ENCODE measurements around the gene SRBD1. TPM values are rescaled to one million over a fixed set of nuclear protein-coding genes. Genes with fewer than 3 reads are reported as not detected.

The SRBD1 gene
- total RNA-seq, 1 experiment from 2014 or later, result 20.6 TPM

DNA sequence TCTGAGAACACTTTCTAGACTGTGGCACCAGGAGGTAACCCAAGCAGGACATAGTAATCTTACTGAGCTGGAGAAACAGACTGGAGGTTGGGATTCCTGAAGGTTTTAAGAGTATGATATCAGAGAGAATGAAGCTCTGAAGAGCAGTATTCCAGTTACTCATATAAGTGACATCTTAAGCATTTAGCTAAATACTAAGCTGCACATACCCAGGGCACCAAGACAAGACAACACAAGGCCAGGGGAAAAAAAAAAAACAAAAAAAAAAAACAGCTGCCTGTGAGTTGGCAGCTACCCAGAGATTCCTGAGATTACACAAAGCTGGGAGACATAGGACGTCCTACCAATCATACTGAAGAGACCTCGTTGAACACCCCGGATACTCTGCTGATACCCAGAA lies 175.8 kb downstream of the SRBD1 start (continued):
- TF ChIP-seq SIN3A (IDR thresholded peaks at IDR 0.05; ENCODE audit: low read depth) (no peak), RAD21 (IDR thresholded peaks at IDR 0.05; ENCODE audit: low read depth) (no peak), TCF7L2 (IDR thresholded peaks at IDR 0.05; ENCODE audit: borderline replicate concordance, extremely low read depth, insufficient read depth, insufficient read length) (no peak)

DNA sequence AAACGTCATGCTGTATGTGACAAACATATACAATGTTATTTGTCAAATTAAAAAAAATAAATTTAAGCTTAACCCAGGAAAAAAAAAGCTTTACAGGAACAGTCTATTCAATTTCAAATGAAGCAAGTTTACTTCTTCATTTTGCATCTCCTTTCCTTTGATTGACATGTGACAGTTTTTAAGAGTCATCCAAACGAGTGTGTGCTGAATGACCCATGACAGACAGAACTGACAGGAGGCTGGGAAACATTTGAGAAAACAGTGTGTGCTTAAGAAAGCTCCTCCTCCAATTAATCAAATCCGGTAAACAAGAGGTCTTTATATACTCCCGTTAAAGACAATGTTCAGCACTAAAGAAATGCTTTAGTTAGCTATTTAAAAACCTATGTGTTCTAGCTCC lies 177.7 kb downstream of the SRBD1 start:
- Histone ChIP-seq H3K4me3 (replicated peaks in 1 of 2; ENCODE audit: low read depth in 1 of 2, low read length in 2 of 2) (no peak overlapping the region), H3K4me2 (ENCODE audit: low read length) (no peak overlapping the region), H2AFZ (ENCODE audit: low read depth, low read length, poor library complexity, severe bottlenecking) (no peak overlapping the region), H3K9ac (ENCODE audit: low read length) (no peak overlapping the region), H3K27ac (ENCODE audit: low read depth, low read length) (no peak overlapping the region), H3K4me1 (ENCODE audit: control insufficient read depth in 1 of 2, insufficient read depth in 2 of 2, low read length in 2 of 2) (no peaks in the 10 kb centered on the region), H3K9me3 (ENCODE audit: control insufficient read depth in 1 of 2, insufficient read depth in 1 of 2, low read depth in 1 of 2, low read length in 2 of 2) (no peaks in the 10 kb centered on the region), H3K27me3 (ENCODE audit: insufficient read depth, low read length) (no peaks in the 10 kb centered on the region), H3K9me2 (ENCODE audit: insufficient read depth) (no peaks in the 10 kb centered on the region), H3K79me2 (ENCODE audit: insufficient read depth, low read length) (no peaks in the 10 kb centered on the region), H4K20me1 (ENCODE audit: insufficient read depth) (0 out of 2 replicates have a peak, but pooled peaks cover 2% of the 10 kb centered on the region), H3K36me3 (ENCODE audit: control insufficient read depth in 1 of 2, insufficient read depth in 2 of 2, low read length in 2 of 2) (no peaks in the 10 kb centered on the region)
- ChIA-PET CTCF (no interaction called here), RAD21 (ENCODE audit: low non-redundant PET in 1 of 2, low total read pairs in 2 of 2, uncharacterized antibody in 2 of 2, unreplicated experiment in 2 of 2) (no interaction called here), POLR2A (no interaction called here)
- BruUV-seq (replicated peaks), result no TSS peak
- DNase-seq (ENCODE audit: low read depth, low spot score) (no peak), ATAC-seq (no peak)
- intact Hi-C loops (cut with micrococcal nuclease), result no loop called here
- TF ChIP-seq FOSL1 (IDR thresholded peaks at IDR 0.05; ENCODE audit: low read depth), result no peak
- TF ChIP-seq JUND (IDR thresholded peaks at IDR 0.05), result no peak
- TF ChIP-seq SRF (IDR thresholded peaks at IDR 0.05; ENCODE audit: low read depth), result no peak
- no peak for TF ChIP-seq TCF7L2 (IDR thresholded peaks at IDR 0.05; ENCODE audit: borderline replicate concordance, extremely low read depth, insufficient read depth, insufficient read length)
- no peak for TF ChIP-seq SIN3A (IDR thresholded peaks at IDR 0.05; ENCODE audit: low read depth)
- no peak for TF ChIP-seq RAD21 (IDR thresholded peaks at IDR 0.05; ENCODE audit: low read depth)
- no peak for TF ChIP-seq ZFX (IDR thresholded peaks at IDR 0.05)
- TF ChIP-seq EGR1 (IDR thresholded peaks at IDR 0.05; ENCODE audit: low read depth), result no peak
- TF ChIP-seq, protein P1, sequence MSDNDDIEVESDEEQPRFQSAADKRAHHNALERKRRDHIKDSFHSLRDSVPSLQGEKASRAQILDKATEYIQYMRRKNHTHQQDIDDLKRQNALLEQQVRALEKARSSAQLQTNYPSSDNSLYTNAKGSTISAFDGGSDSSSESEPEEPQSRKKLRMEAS (IDR thresholded peaks at IDR 0.05), result no peak
- TF ChIP-seq, protein P2, sequence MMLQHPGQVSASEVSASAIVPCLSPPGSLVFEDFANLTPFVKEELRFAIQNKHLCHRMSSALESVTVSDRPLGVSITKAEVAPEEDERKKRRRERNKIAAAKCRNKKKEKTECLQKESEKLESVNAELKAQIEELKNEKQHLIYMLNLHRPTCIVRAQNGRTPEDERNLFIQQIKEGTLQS (IDR thresholded peaks at IDR 0.05), result no peak
- no peak for TF ChIP-seq POLR2AphosphoS5 (IDR thresholded peaks at IDR 0.05; ENCODE audit: low read depth, low read length)
- TF ChIP-seq, protein P3, sequence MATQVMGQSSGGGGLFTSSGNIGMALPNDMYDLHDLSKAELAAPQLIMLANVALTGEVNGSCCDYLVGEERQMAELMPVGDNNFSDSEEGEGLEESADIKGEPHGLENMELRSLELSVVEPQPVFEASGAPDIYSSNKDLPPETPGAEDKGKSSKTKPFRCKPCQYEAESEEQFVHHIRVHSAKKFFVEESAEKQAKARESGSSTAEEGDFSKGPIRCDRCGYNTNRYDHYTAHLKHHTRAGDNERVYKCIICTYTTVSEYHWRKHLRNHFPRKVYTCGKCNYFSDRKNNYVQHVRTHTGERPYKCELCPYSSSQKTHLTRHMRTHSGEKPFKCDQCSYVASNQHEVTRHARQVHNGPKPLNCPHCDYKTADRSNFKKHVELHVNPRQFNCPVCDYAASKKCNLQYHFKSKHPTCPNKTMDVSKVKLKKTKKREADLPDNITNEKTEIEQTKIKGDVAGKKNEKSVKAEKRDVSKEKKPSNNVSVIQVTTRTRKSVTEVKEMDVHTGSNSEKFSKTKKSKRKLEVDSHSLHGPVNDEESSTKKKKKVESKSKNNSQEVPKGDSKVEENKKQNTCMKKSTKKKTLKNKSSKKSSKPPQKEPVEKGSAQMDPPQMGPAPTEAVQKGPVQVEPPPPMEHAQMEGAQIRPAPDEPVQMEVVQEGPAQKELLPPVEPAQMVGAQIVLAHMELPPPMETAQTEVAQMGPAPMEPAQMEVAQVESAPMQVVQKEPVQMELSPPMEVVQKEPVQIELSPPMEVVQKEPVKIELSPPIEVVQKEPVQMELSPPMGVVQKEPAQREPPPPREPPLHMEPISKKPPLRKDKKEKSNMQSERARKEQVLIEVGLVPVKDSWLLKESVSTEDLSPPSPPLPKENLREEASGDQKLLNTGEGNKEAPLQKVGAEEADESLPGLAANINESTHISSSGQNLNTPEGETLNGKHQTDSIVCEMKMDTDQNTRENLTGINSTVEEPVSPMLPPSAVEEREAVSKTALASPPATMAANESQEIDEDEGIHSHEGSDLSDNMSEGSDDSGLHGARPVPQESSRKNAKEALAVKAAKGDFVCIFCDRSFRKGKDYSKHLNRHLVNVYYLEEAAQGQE (IDR thresholded peaks at IDR 0.05; ENCODE audit: low read depth), result no peak
- no peak for TF ChIP-seq SP1 (IDR thresholded peaks at IDR 0.05; ENCODE audit: low read depth)
- TF ChIP-seq POLR2A (IDR thresholded peaks at IDR 0.05; ENCODE audit: borderline replicate concordance, extremely low read depth, insufficient read depth, insufficient read length), result no peak

All from HCT116 (cell line).